ENCODE results near the gene RORB. TPM values are rescaled to one million over a fixed set of nuclear protein-coding genes. Genes with fewer than 3 reads are reported as not detected.

RORB gene
- total and polyA plus RNA-seq, 8 donors = 0.14 to 5.2 (median 0.22) TPM

DNA sequence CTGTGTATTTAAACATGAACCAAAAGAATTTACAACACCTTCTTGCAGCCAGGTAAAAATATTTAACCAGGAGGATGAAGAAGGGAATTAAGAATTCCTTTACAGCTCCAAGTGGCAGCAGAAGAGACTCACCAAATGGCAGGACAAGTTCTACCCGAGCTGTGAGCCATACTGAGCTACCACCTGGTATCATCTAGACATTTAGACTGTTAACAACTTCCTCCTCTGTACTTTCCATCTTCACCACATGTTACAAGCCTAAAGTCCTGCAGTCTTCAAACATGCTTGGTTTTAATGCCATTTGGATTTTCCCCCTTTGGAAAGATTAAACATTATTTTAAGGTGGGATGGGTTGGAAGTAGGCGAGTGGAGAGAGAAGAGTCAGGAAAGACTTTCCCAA is 200.4 kb downstream of the RORB start:
- TF ChIP-seq CTCF (IDR thresholded peaks at IDR 0.05) = no peak
- H3K36me3 ChIP-seq = no peaks in the 10 kb centered on the region
- H3K9me3 ChIP-seq = no peaks in the 10 kb centered on the region
- H3K4me1 ChIP-seq = no peaks in the 10 kb centered on the region
- H3K27me3 ChIP-seq = no peaks in the 10 kb centered on the region
- no peak overlapping the region for H3K4me3 ChIP-seq
- intact Hi-C loops (cut with DNase I) = no loop called here
- no peak overlapping the region for H3K27ac ChIP-seq
- ATAC-seq (no peak), DNase-seq (no peak)

- Histone ChIP-seq H3K27ac (no peak overlapping the region), H3K4me1 (no peaks in the 10 kb centered on the region), H3K9me3 (no peaks in the 10 kb centered on the region), H3K27me3 (no peaks in the 10 kb centered on the region), H3K36me3 (no peaks in the 10 kb centered on the region), H3K4me3 (no peak overlapping the region)
- no peak for ATAC-seq
- no peak for TF ChIP-seq CTCF (IDR thresholded peaks at IDR 0.05)
- DNase-seq = no peak
- intact Hi-C loops (cut with DNase I) = no loop called here
Observed at GRCh38 chr9:74711341-74711740, 214.2 kb downstream of the RORB start.

DNA sequence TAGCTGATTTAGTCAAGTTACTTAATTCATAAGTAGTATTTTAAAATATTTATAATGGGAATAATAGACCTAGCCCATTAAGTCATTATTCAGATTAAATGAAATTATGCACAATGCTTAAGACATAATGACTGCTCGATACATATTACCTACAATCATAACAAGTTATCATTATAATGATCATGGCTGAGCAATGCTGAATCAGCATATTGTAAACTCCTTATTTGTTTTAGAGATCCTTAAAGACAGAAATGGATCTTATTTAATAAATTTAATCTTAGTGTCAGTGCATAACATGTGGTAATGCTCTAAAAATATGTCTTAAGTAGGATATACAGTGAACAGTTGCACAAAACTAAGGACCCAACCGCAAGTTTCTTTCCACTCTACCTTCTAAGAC is 221.6 kb downstream of the RORB start:
- H3K9me3 ChIP-seq = no peaks in the 10 kb centered on the region
- DNase-seq (no peak), ATAC-seq (no peak)
- TF ChIP-seq CTCF (IDR thresholded peaks at IDR 0.05) = no peak
- intact Hi-C loops (cut with DNase I) = no loop called here
- no peak overlapping the region for H3K27ac ChIP-seq
- H3K27me3 ChIP-seq = no peaks in the 10 kb centered on the region
- H3K4me1 ChIP-seq = no peaks in the 10 kb centered on the region
- H3K4me3 ChIP-seq = no peak overlapping the region
- no peaks in the 10 kb centered on the region for H3K36me3 ChIP-seq

DNA sequence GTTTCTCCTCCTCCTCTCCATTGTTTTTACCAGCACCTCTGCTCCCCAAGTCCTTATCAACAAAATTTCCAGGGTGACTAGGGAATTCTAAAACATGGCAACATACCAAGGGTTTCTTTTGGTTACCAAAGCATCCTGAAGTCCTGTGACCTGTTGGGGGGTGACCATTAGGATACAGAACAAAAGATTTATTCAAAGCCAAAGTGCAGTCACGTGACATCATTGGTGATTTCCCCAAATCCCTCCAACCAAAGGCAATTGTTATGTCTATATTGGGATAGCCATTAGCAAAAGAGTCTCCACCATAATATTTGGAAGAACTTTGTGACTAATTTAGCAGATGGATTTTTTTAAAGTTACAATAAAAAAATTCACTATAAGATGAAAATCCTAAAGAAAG is 222.2 kb downstream of the RORB start:
- Histone ChIP-seq H3K9me3 (no peaks in the 10 kb centered on the region), H3K4me3 (no peak overlapping the region), H3K36me3 (no peaks in the 10 kb centered on the region), H3K27ac (no peak overlapping the region), H3K4me1 (no peaks in the 10 kb centered on the region), H3K27me3 (no peaks in the 10 kb centered on the region)
- TF ChIP-seq CTCF (IDR thresholded peaks at IDR 0.05) = no peak
- DNase-seq (no peak), ATAC-seq (no peak)
- intact Hi-C loops (cut with DNase I) = no loop called here

GRCh38 chr9:74721696-74722660 is 224.8 kb downstream of the RORB start:
- peaks cover 0 to 8% of the 10 kb centered on the region in 2 donors for H3K36me3 ChIP-seq
- no peaks in the 10 kb centered on the region for H3K4me1 ChIP-seq
- DNase-seq (no peak), ATAC-seq (no peak)
- no peak for TF ChIP-seq CTCF (IDR thresholded peaks at IDR 0.05)
- no peak overlapping the region for H3K27ac ChIP-seq
- no peaks in the 10 kb centered on the region for H3K27me3 ChIP-seq
- intact Hi-C loops (cut with DNase I) = no loop called here
- H3K4me3 ChIP-seq = no peak overlapping the region
- no peaks in the 10 kb centered on the region for H3K9me3 ChIP-seq

Data from left lung (tissue), 10 donors.